H1 (cell line): ENCODE results near the gene LRRC2. TPM values are rescaled to one million over a fixed set of nuclear protein-coding genes. Genes with fewer than 3 reads are reported as not detected.

ENCODE experiments used
- CHD7 ChIP-seq: fragments of 300-600 bp; sonication (generic); IDR thresholded peaks from 2 replicates; pipeline ENCODE4 v1.7.1; 2012; ENCODE audit warnings: low read length, moderate library complexity, mild to moderate bottlenecking, inconsistent platforms; ENCODE audit not compliant: insufficient replicate concordance
- CTCF ChIP-seq, 3 experiments: IDR thresholded peaks; 1 replicate in 2 of 3; 2 replicates in 1 of 3; pipeline versions ENCODE4 v1.5.1 to v1.6.1; 2011; ENCODE audit warnings: low read length in 3 of 3, mild to moderate bottlenecking in 3 of 3, inconsistent platforms in 2 of 3, low read depth in 1 of 3, moderate library complexity in 1 of 3; ENCODE audit not compliant: insufficient read depth in 1 of 3; ENCODE audit errors: control extremely low read depth in 1 of 3
- E2F6 ChIP-seq: IDR thresholded peaks from 2 replicates; pipeline ENCODE4 v1.6.1; 2012; ENCODE audit warnings: inconsistent platforms
- FOSL1 ChIP-seq: IDR thresholded peaks from 2 replicates; pipeline ENCODE4 v1.6.1; 2011; ENCODE audit warnings: mild to moderate bottlenecking, low read depth, low read length, moderate library complexity; ENCODE audit not compliant: insufficient read depth
- SP4 ChIP-seq: IDR thresholded peaks from 2 replicates; pipeline ENCODE4 v1.6.1; 2012; ENCODE audit warnings: low read length, inconsistent platforms
- TEAD4 ChIP-seq: IDR thresholded peaks from 2 replicates; pipeline ENCODE4 v1.6.1; 2012; ENCODE audit warnings: low read depth, low read length, inconsistent platforms, mixed read lengths
- polyA plus RNA-seq, 7 experiments: library from polyadenylated mRNA; depleted of rRNA in 3 of 7; stranded (reverse) in 5 of 7; unstranded in 2 of 7; fragments of >200 nt in 5 of 7; fragments of 200-250 nt in 2 of 7; gene quantifications; 1 replicate in 5 of 7; 2 replicates in 1 of 7; 4 replicates in 1 of 7; pipeline versions ENCODE4 v1.2.1 to v1.2.3, GENCODE V29; 2011 to 2013; ENCODE audit warnings: missing spikeins in 2 of 7, mixed read lengths in 2 of 7
- total RNA-seq: library from RNA; stranded (reverse); fragmentation: NEBNext Ultra II Directional; extraction: Animal tissue kit (Norgen Biotek cat#: 25700); gene quantifications from 2 replicates; pipeline ENCODE4 v1.2.1, GENCODE V29; 2021

The LRRC2 gene
- total and polyA plus RNA-seq, 2 of the 8 experiments (the other 6 are each of a cell fraction or from before 2014, with no cell fraction given): 1.4 to 6.4 TPM

GRCh38 chr3:46558184-46559043 lies 7.7 kb downstream of the LRRC2 start (continued):
- no peak for TF ChIP-seq CHD7
- no peak for TF ChIP-seq FOSL1
- TF ChIP-seq TEAD4: 0 out of 2 replicates have a peak, but pooled peaks have one; percentile 27
- no peak for TF ChIP-seq SP4
- no peak for TF ChIP-seq E2F6
- TF ChIP-seq CTCF (IDR thresholded peaks at IDR 0.05; ENCODE audit: control extremely low read depth in 1 of 3, insufficient read depth in 1 of 3, low read depth in 1 of 3, low read length in 3 of 3): peak; percentile 67 to 80 (median 71)
